ENCODE results near the gene RPS3. TPM values are rescaled to one million over a fixed set of nuclear protein-coding genes. Genes with fewer than 3 reads are reported as not detected.
A peak's percentile ranks its signal among the peaks of the same experiment; 100 is the strongest.

RPS3 gene
- total and polyA plus RNA-seq, 9 of the 15 experiments (the other 6 are each of a cell fraction or from before 2014, with no cell fraction given) = 2,700 to 5,771 (median 3,679) TPM

GRCh38 chr11:75420224-75421034 is 21.1 kb downstream of the RPS3 start (continued):
- TF ChIP-seq CTCF (IDR thresholded peaks at IDR 0.05 in 2 of 3, conservative IDR thresholded peaks at IDR 0.05 in 1 of 3; ENCODE audit: insufficient read depth in 2 of 3, low read depth in 1 of 3, low read length in 3 of 3) = peak in 1 of 3 experiments; percentile 15; a peak in 1 of 6 replicates
- TF ChIP-seq DPF2 (IDR thresholded peaks at IDR 0.05) = peak; percentile 31; the same call in 1 of the 2 replicates
- no peak for TF ChIP-seq ZFP30 (CRISPR knock-in tag; IDR thresholded peaks at IDR 0.05; ENCODE audit: borderline replicate concordance)
- TF ChIP-seq NCOA2 (IDR thresholded peaks at IDR 0.05; ENCODE audit: partially characterized antibody in 2 of 2) = no peak
- peak; percentile 55; the same call in 1 of the 2 replicates for TF ChIP-seq ZEB2 (IDR thresholded peaks at IDR 0.05)
- TF ChIP-seq CTBP1 (IDR thresholded peaks at IDR 0.05; ENCODE audit: borderline replicate concordance) = peak; percentile 83
- no peak for TF ChIP-seq MCM5 (IDR thresholded peaks at IDR 0.05; ENCODE audit: low read depth)
- TF ChIP-seq HOMEZ (CRISPR knock-in tag; IDR thresholded peaks at IDR 0.05) = no peak
- TF ChIP-seq POLR3A (IDR thresholded peaks at IDR 0.05; ENCODE audit: borderline replicate concordance, extremely low read depth, insufficient read depth, insufficient read length) = no peak
- peak; percentile 86 for TF ChIP-seq TCF3 (CRISPR knock-in tag; IDR thresholded peaks at IDR 0.05)
- no peak for TF ChIP-seq ZNF146 (CRISPR knock-in tag; IDR thresholded peaks at IDR 0.05; ENCODE audit: unreplicated experiment)
- no peak for TF ChIP-seq POLR3G (IDR thresholded peaks at IDR 0.05; ENCODE audit: extremely low read depth, insufficient read length, insufficient replicate concordance)
- peak; percentile 72 for TF ChIP-seq GATA2 (CRISPR knock-in tag; IDR thresholded peaks at IDR 0.05)
- no peak for TF ChIP-seq DIDO1 (tag; IDR thresholded peaks at IDR 0.05; ENCODE audit: low read depth)
- 0 out of 2 replicates have a peak, but pooled peaks have one; percentile 39 for TF ChIP-seq ZBTB2 (IDR thresholded peaks at IDR 0.05)
- no peak for TF ChIP-seq BMI1 (IDR thresholded peaks at IDR 0.05; ENCODE audit: low read length)
- no peak for TF ChIP-seq CREB3L1 (IDR thresholded peaks at IDR 0.05; ENCODE audit: borderline replicate concordance, low read depth)
- no peak for TF ChIP-seq KAT2B (IDR thresholded peaks at IDR 0.05; ENCODE audit: low read depth, low read length)
- TF ChIP-seq GMEB1 (CRISPR knock-in tag; IDR thresholded peaks at IDR 0.05) = no peak
- no peak for TF ChIP-seq CC2D1A (IDR thresholded peaks at IDR 0.05)

All from K562 (cell line).